GM12872 (cell line): ENCODE results near the gene KNDC1.

Experiments
- TF ChIP-seq, protein P1 (sequence below): IDR thresholded peaks from 3 replicates; pipeline ENCODE4 v1.5.1; 2011; ENCODE audit warnings: low read depth, mild to moderate bottlenecking, low read length, moderate library complexity; ENCODE audit not compliant: insufficient read depth

The KNDC1 gene

DNA sequence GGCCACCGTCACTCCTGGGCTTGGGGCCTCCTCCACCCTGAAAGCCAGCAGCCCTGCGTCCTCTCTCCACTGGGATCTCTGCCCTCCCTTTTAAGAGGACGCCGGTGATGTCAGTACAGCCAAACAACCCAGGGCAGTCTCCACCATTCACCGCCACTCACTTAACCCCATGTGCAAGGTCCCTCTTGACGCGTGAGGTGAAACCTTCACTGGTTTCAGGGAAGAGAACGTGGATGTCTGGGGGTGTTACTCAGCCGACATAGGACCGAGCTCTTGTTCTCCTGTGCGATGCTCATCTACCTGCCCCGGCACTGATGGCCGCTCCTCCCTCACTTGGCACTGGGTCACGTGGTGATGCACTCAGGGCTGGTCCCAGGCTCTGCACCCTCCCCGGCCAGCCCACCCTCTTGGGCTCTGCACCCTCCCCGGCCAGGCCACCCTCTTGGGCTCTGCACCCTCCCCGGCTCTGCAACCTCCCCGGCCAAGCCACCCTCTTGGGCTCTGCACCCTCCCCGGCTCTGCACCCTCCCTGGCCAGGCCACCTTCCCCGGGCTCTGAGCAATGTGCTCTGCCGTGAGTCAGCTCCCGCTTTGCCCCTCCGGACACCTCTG lies 36.2 kb upstream of the KNDC1 start:
- TF ChIP-seq, protein P1, sequence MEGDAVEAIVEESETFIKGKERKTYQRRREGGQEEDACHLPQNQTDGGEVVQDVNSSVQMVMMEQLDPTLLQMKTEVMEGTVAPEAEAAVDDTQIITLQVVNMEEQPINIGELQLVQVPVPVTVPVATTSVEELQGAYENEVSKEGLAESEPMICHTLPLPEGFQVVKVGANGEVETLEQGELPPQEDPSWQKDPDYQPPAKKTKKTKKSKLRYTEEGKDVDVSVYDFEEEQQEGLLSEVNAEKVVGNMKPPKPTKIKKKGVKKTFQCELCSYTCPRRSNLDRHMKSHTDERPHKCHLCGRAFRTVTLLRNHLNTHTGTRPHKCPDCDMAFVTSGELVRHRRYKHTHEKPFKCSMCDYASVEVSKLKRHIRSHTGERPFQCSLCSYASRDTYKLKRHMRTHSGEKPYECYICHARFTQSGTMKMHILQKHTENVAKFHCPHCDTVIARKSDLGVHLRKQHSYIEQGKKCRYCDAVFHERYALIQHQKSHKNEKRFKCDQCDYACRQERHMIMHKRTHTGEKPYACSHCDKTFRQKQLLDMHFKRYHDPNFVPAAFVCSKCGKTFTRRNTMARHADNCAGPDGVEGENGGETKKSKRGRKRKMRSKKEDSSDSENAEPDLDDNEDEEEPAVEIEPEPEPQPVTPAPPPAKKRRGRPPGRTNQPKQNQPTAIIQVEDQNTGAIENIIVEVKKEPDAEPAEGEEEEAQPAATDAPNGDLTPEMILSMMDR: no peak

DNA sequence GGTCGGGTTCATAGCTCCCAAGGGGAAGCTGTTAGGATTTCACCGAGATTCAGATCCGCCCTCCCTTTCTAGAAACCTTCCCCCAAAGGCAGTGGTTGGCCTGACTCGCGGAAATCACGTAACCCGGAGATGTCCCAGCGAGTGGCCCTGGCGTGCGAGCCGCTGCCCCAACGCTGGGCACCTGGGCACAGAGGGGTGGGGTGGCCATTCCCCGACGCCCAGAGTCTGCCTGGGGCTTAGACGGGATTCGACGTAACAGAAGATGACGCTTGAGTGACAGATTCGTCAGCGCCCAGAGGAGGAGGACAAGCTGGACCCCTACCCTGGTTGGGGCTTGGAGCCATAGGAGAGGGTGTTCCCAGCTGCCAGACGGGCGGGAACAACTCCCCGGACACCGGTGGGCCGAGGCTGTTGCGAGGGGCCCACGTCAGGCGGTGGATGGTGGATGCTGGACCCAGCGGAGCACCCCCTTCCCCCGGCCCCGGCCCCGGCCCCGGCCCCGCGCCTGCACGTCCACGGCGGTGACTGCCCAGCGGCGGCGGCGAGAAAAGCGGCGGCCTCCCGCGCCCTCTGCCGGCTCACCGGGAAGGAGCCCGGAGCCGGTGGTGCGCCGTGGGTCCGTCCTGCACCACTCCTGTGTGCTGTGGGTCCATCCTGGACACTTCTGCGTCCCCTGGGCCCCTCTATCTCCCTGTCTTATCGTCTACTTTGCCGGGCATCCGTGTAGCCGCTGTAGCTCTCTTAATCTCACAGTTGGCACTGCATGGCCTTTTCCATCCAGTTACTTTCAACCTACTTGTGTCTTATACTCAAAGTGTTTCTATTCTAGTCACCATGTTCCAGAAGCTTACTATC lies 35.4 kb upstream of the KNDC1 start:
- TF ChIP-seq, protein P1: peak; percentile 30; the same call in 1 of the 3 replicates

DNA sequence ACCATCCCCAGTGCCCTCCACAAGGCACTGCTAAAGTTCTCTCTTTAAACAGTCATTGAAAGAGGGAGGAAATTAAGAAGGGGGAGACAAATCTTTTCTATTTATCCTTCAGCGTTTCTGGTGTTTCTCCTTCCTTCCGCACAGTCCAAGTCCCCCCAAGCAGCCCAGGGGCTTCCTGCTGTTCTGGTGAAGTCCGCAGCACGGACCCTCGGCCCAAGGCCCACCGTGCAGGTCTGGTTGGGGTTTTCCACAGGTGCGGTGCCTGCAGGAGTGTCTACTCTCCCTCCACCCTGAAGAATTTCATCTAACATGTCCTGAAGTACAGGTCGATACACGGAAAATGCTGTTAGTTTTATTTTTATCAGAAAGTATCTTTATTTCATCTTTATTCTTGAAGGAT lies 34.1 kb upstream of the KNDC1 start:
- TF ChIP-seq, protein P1: no peak

DNA sequence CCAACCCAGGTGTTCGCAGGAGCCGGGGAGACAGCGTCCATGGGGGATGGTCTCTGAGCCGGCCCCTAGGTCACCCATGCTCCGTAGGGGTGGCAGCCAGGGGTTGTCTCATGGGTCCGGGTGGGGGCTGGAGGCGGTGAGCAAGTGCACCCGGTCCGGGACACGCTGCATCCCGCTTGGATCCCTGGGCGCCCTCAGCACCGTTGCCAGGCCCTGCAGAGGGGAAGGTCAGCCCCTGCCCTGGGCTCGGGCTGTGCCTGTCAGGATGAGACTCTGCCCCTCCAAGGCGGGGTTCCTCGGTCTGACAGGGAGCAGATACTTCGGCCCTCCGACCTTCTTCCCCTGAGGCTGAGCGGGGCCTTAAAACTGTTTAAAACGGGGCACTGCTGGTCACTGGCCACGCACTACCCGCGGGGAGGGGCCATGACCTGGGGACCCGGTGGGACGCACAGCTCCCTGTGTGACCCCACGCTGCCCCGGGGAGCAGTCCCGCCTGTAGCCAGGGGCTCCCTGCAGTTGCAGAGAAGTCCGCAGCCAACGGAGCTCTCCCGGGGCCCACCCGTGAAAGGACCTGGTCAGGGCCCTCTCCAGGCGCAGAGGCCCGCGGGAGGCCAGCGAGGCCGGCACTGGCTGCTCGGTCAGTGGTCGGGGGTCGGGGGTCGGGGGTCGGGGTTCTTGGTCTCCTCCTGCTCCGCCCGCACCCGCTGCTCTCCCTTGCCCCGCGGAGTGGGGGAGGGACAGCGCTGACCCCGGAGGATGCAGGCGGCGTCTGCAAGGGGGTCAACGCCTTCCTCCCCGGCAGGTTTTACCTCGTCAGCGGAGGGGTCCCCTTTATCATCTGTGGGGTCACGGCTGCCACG lies 33.4 kb upstream of the KNDC1 start:
- TF ChIP-seq, protein P1: no peak

DNA sequence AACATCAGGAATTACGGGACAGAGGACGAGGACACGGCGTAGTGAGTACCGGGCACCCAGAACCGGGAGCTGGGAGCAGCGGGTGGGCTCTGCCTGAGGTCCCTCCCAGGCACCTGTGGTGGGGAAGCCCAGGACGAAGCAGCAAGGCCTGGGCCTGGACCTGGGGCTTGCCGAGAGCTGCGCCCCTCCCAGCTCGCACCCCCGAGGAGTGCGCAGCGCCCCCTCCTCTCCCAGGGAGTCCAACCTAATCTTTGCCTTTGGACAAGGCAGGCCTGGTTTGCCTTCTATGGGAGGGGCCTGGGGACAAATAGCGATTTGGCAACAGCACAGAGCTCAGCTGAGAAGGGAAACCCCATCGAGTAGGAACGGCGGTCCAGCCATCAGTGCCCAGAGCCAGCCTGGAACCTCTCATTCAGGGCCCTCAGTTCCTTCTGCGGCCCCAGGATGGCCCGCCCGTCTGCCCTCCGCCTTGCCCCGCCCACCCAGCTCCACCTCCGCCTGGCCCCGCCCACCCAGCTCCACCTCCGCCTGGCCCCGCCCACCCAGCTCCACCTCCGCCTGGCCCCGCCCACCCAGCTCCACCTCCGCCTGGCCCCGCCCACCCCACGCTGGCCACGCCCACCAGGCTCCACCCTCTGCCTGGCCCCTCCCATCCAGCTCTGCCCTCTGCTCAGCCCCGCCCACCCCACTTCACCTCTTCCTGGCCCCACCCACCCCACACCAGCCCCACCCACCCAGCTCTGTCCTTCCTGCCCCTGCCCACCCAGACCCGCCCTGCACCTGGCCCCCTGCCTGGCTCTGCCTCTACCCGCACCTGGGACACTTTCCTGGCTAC lies 32.5 kb upstream of the KNDC1 start:
- TF ChIP-seq, protein P1: no peak

DNA sequence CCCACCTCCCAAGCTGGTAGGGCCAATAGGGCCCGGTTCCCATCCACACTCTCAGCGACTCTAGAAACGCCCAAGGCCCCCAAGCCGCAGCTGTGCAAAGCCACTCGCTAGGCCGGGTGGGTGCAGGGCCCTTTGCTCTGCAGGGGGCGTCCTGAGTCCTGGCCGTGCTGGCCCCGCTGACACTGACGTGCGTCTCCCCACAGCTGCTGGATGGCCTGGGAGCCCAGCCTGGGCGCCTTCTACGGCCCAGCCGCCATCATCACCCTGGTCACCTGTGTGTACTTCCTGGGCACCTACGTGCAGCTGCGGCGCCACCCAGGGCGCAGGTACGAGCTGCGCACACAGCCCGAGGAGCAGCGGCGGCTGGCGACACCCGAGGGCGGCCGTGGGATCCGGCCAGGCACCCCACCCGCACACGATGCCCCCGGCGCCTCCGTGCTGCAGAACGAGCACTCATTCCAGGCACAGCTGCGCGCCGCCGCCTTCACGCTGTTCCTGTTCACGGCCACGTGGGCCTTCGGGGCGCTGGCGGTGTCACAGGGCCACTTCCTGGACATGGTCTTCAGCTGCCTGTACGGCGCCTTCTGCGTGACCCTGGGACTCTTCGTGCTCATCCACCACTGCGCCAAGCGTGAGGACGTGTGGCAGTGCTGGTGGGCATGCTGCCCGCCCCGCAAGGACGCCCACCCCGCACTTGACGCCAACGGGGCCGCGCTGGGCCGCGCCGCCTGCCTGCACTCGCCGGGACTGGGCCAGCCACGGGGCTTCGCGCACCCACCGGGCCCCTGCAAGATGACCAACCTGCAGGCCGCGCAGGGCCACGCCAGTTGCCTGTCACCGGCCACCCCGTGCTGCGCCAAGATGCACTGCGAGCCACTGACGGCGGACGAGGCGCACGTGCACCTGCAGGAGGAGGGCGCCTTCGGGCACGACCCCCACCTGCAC lies 31.6 kb upstream of the KNDC1 start:
- TF ChIP-seq, protein P1: no peak
